ENCODE data around the gene QRFPR.
"Not testable (repeated sequence)": the region's sequence is repeated elsewhere in the genome, so short reads cannot be mapped to it uniquely, and the experiment has no call there.

The QRFPR gene

GRCh38 chr4:121339824-121340223 lies 41.0 kb downstream of the QRFPR start:
- no peak for DNase-seq (ENCODE audit: low read depth in 2 of 2)

GRCh38 chr4:121339307-121339706 lies 41.5 kb downstream of the QRFPR start:
- DNase-seq (ENCODE audit: low read depth in 2 of 2) = no peak

GRCh38 chr4:121338518-121338917 lies 42.3 kb downstream of the QRFPR start:
- no peak for DNase-seq (ENCODE audit: low read depth in 2 of 2)

GRCh38 chr4:121336706-121337105 lies 44.1 kb downstream of the QRFPR start:
- no peak for DNase-seq (ENCODE audit: low read depth in 2 of 2)

- DNase-seq (ENCODE audit: low read depth in 2 of 2) = no peak
Measured at GRCh38 chr4:121330180-121330665, 50.6 kb downstream of the QRFPR start.

- no peak for DNase-seq (ENCODE audit: low read depth in 2 of 2)
Measured at GRCh38 chr4:121326597-121326996, 54.2 kb downstream of the QRFPR start.

GRCh38 chr4:121324331-121324730 lies 56.5 kb downstream of the QRFPR start:
- DNase-seq (ENCODE audit: low read depth in 2 of 2) = no peak

GRCh38 chr4:121321466-121321865 lies 59.4 kb downstream of the QRFPR start:
- no peak for DNase-seq (ENCODE audit: low read depth in 2 of 2)

GRCh38 chr4:121316091-121316490 lies 64.7 kb downstream of the QRFPR start:
- no peak for DNase-seq (ENCODE audit: low read depth in 2 of 2)

- DNase-seq (ENCODE audit: low read depth in 2 of 2) = not testable (repeated sequence)
Measured at GRCh38 chr4:121313430-121313829, 67.4 kb downstream of the QRFPR start.

- no peak for DNase-seq (ENCODE audit: low read depth in 2 of 2)
Measured at GRCh38 chr4:121308828-121309227, 72.0 kb downstream of the QRFPR start.

GRCh38 chr4:121308328-121308663 lies 72.5 kb downstream of the QRFPR start:
- DNase-seq (ENCODE audit: low read depth in 2 of 2) = no peak

- peak in 1 of 2 donors; percentile 18 for DNase-seq (ENCODE audit: low read depth in 2 of 2)
Measured at GRCh38 chr4:121307445-121308327, 73.1 kb downstream of the QRFPR start.

- DNase-seq (ENCODE audit: low read depth in 2 of 2) = no peak
Measured at GRCh38 chr4:121306931-121307330, 73.9 kb downstream of the QRFPR start.

GRCh38 chr4:121304893-121305292 lies 75.9 kb downstream of the QRFPR start:
- no peak for DNase-seq (ENCODE audit: low read depth in 2 of 2)

GRCh38 chr4:121299367-121299766 lies 81.5 kb downstream of the QRFPR start:
- no peak for DNase-seq (ENCODE audit: low read depth in 2 of 2)

- DNase-seq (ENCODE audit: low read depth in 2 of 2) = no peak
Measured at GRCh38 chr4:121283319-121283718, 97.5 kb downstream of the QRFPR start.

GRCh38 chr4:121280425-121280824 lies 100.4 kb downstream of the QRFPR start:
- DNase-seq (ENCODE audit: low read depth in 2 of 2) = no peak

GRCh38 chr4:121278811-121279368 lies 101.9 kb downstream of the QRFPR start:
- DNase-seq (ENCODE audit: low read depth in 2 of 2) = no peak

Measured in activated CD4-positive, alpha-beta T cell treated with anti-CD3 and anti-CD28 coated beads for 24 hours (primary cell).